GM12874 (cell line): Measurements from ENCODE around the gene CTTNBP2.

ENCODE experiments used
- TF ChIP-seq, protein P1 (sequence below): IDR thresholded peaks from 2 replicates; pipeline ENCODE4 v1.5.1; 2011; ENCODE audit warnings: low read depth, mild to moderate bottlenecking, control low read depth, low read length, moderate library complexity; ENCODE audit not compliant: insufficient read depth

CTTNBP2 gene

DNA sequence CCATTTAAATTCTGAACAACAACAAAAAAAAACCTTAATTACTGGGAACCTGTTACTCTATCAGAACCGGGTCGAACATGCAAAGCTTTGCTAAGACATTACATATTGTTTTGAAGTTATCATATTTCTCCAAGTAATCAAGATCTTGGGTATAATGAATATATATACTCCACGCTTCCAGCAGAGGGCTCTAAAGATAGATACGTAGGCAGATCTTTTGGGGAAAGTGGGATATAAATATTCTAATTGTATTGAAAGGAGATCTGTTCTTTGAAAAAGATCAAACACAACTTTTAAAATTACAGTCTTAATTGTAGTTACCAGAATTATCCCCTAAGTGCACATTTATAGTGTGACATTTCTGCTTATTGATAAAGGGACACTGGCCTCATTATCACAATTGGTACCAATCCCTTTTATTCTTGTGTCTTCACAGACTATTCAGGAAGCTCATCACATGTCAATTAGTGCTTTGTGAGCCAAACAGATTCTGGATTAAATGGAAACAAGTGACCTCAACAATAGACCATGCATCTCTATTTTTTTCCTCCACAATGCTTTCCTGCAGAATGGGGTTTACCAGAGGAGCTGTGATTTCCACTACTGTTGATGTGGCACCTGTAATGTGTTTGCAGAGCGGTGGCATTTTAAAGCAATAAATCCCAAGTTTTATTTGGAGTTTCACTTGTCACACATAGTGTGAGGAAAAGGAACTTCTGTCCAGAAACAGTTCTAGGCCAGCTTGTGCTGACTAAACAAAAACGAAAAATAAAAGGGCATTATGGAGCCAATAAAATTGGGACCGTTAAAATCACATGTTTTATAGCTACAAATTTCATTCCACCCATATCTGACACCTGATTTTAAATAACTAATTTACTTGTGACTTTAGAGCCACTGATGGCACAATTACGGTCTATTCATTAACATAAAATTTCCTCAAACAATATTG, 122.4 kb downstream of the CTTNBP2 start:
- TF ChIP-seq, protein P1, sequence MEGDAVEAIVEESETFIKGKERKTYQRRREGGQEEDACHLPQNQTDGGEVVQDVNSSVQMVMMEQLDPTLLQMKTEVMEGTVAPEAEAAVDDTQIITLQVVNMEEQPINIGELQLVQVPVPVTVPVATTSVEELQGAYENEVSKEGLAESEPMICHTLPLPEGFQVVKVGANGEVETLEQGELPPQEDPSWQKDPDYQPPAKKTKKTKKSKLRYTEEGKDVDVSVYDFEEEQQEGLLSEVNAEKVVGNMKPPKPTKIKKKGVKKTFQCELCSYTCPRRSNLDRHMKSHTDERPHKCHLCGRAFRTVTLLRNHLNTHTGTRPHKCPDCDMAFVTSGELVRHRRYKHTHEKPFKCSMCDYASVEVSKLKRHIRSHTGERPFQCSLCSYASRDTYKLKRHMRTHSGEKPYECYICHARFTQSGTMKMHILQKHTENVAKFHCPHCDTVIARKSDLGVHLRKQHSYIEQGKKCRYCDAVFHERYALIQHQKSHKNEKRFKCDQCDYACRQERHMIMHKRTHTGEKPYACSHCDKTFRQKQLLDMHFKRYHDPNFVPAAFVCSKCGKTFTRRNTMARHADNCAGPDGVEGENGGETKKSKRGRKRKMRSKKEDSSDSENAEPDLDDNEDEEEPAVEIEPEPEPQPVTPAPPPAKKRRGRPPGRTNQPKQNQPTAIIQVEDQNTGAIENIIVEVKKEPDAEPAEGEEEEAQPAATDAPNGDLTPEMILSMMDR: peak; percentile 19; the same call in 1 of the 2 replicates

DNA sequence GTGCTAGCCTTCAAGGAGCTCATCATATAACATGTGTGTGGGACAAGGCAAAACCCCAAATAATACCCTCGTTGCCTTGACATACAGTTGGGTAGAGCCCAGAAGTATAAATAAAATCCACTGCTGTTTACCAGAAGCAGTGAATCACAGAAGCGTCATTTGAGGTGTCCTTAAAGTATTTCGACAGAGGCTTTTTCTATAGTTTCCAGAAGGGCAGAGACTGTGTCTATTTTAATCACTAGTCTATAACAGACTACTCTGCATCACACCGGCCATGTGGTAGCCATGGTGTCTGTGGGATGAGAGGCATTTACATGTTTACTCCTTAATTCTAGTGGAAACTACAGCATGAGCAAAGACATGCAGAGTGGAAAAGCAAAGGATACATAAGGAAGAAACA, 131.3 kb downstream of the CTTNBP2 start:
- TF ChIP-seq, protein P1: no peak

DNA sequence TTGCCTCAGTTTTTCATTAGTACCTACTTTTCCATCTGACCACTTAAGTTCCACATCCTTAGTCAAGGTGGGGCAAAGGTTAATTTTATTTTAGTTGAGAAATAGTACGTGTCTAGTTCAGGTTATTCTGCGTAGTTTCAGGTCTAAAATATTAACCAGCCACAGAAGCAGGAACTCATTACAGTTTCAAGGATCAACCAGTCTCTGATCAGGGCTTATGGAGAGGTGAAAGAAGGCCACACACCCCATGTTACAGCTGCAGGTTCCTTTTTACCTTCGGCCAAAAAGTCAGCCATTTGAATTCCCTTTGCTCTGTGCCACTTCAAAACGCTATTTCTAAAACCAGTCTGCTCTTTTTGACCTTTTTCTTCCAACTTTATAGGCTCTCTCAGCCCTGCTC, 134.2 kb downstream of the CTTNBP2 start:
- TF ChIP-seq, protein P1: no peak

DNA sequence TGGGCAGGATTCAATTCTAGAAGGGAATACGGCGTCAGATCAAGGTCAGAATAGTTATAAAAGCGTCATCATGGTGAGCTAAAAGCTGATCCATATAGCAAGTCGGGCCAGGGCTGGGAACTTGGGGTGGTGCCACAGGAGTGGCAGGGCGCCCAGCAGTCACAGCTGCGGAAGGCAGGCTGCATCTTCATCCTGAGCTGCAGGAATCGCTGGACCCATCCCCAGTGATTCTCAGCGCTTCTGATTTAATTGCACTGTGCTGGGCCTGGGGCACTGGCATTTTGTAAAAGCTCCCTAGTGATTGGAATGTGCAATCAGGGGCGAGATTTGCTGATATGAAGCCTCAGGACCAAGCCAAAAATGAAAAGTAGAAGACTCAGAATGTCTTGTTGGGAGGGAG, 135.3 kb downstream of the CTTNBP2 start:
- TF ChIP-seq, protein P1: no peak

DNA sequence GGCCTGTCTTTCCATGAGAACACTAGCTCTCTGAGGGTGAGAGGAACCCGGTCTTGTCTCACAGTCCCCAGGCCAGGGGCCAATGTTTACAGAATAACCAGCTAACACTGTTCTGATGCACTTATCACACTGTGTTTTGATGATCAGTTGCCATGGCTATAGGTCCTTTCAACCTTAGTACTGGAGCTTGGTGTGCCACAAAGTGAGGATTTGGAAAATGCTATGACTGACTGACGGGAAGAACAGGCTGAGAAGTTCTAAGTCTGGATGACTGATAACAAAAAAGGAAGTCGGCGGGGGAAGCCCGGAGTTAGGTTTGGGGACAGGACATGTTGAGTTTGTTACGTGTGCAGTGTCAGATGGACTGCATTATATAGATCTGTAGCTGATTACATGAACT, 141.8 kb downstream of the CTTNBP2 start:
- TF ChIP-seq, protein P1: no peak

DNA sequence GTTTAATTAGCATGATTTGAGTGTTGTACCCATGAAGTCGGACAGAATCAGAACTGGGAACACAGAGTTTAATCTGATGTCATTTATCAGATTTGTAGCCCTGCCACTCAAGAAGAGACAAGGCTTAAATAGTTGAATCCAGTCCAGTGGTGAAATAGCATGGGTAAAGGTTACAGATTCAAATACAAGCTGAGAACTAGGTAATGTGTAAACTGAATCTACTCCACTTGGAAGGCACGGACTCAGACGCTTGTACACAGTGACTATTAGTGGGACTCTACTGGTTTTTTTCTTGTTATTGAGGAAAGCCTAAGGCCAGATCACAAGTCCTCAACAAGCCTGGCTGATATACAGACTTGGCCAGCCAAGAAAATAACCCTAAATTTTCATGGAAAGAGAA, 142.9 kb downstream of the CTTNBP2 start:
- TF ChIP-seq, protein P1: no peak

DNA sequence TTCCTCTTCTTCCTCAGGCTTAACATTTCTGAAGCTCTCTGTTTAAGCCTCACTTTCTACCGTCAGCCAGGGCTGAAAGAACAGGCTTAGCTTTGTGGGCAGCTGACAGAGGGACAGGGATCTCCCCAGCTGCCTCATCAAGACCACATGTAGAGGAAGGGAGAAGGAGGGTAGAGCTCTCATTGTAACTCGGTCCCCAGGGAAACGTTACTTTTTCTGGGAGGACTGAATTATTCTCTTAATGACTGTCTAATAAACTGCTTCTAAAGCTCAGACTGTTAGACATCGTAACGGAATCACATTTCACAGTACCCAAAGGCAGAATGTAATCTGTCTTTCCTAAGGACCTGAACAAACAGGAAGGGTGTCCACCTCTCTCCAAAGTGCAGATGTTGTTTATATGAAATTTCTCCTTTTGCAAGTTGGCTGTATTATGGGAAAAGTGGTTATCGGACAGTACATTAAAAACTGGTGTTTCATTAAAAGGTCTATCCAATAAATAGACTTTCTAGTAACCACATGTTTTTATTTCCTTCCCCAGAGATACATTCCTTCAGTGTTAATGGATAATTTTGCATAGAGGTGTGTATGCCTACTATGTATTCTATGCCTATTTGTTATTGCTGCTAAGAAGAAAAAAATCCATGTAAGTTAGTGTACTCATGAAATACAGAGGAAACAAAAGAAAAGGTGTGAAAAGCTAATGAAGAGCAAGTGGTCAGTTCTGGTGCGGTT, 144.2 kb downstream of the CTTNBP2 start:
- TF ChIP-seq, protein P1: no peak
